HepG2 (cell line): Measurements from ENCODE around the gene CHN2.

Experiments
- CBX2 ChIP-seq, 2 experiments: fragments of 200-600 bp in 1 of 2; sonication (generic); formaldehyde crosslinking in 1 of 2; IDR thresholded peaks; 2 replicates each; pipeline versions ENCODE4 v1.7.0 to v1.8.1; 2018 to 2022; ENCODE audit warnings: low read depth in 2 of 2, low read length in 1 of 2, mild to moderate bottlenecking in 1 of 2, missing genetic modification reagents in 1 of 2
- MBD4 ChIP-seq: IDR thresholded peaks from 2 replicates; pipeline ENCODE4 v1.6.1; 2012; ENCODE audit warnings: low read length, inconsistent platforms, borderline replicate concordance
- POLR2A ChIP-seq, 2 experiments: IDR thresholded peaks; 2 replicates each; pipeline ENCODE4 v1.6.1; 2011; ENCODE audit warnings: low read depth in 2 of 2, low read length in 2 of 2, mild to moderate bottlenecking in 1 of 2, moderate library complexity in 1 of 2; ENCODE audit not compliant: insufficient read depth in 1 of 2
- ZNF674 ChIP-seq: sonication (generic); formaldehyde crosslinking; IDR thresholded peaks from 2 replicates; pipeline ENCODE4 v1.5.0; 2020; ENCODE audit warnings: low read depth, mild to moderate bottlenecking, missing genetic modification reagents

DNA sequence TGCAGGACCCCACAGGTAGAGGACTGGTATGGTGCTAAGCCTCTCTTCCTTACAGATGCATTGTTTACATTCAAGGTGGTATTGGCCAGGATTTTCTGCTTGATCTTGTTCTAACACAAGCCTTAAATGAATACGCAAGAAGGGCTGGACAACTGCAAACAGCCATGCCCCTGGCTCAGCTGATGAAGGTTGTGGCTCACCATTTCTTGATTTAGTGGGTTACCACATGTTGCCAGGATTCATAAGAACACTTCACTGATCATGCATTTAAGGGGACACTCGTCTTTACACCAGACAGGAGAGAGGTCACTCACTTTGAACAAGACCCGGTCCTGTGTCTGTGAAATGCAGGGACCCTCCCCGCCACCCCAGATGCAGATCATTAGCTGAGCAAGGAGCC lies 82.2 kb downstream of the CHN2 start:
- TF ChIP-seq CBX2 (IDR thresholded peaks at IDR 0.05; ENCODE audit: low read depth, low read length) (no peak), CBX2 (CRISPR knock-in tag; IDR thresholded peaks at IDR 0.05; ENCODE audit: low read depth) (no peak), MBD4 (no peak), ZNF674 (CRISPR knock-in tag) (no peak), POLR2A (IDR thresholded peaks at IDR 0.05; ENCODE audit: insufficient read depth in 1 of 2, low read depth in 2 of 2, low read length in 2 of 2) (no peak)
